ENCODE data around the gene RCAN1. TPM values are rescaled to one million over a fixed set of nuclear protein-coding genes. Genes with fewer than 3 reads are reported as not detected.

Gene RCAN1
- total and polyA plus RNA-seq, 2 experiments from 2014 or later, result 79.4 to 113 TPM

DNA sequence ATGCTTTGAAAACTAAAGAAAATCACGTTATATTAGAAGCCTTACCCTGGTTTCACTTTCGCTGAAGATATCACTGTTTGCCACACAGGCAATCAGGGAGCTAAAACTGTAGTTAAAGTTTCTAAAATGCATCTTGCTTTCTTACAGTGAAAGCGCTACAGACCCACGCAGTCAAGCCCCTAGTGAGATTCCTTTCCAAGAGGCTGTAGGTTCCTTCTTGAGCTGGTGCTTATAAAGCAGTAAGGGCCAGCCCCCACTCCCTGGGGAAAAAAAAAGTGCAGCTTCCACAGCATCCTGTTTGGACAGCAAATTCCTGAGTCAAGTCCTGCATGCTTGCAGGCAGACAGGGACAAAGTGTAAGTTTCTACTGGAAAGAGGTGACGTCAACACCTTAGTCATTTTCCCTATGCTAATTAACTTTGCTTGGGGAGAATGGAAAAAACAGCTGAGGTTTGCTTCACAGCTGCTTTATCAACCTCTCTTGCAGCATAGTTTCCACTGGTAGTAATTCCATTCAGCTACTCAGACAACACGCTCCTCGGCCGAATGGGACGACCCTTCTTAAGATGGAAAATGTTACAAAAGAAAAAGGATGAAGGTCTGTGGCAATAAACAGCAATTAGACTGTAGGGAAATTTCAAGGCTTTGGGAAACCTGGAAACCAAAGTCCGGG lies 88.2 kb downstream of the RCAN1 start:
- DNase-seq (ENCODE audit: low spot score), result peak; percentile 96
- H3K4me1 ChIP-seq (ENCODE audit: insufficient read depth), result peaks cover 39% of the 10 kb centered on the region
- no peak for TF ChIP-seq EZH2 (IDR thresholded peaks at IDR 0.05; ENCODE audit: borderline replicate concordance)
- TF ChIP-seq EZH2phosphoT487 (IDR thresholded peaks at IDR 0.05; ENCODE audit: low read depth, severe bottlenecking, unreplicated experiment), result no peak
- no peak for TF ChIP-seq CTCF (IDR thresholded peaks at IDR 0.05; ENCODE audit: poor library complexity)
- 14% methylated on average over 10 of the region's 10 CpGs for WGBS (ENCODE audit: low lambda C conversion rate, missing lambda C conversion rate)
- no peaks in the 10 kb centered on the region for H4K20me1 ChIP-seq (ENCODE audit: insufficient read depth, poor library complexity, severe bottlenecking)
- peak overlapping the region; percentile 96 for H3K27ac ChIP-seq
- H2AFZ ChIP-seq, result no peak overlapping the region
- no peaks in the 10 kb centered on the region for H3K27me3 ChIP-seq
- no peaks in the 10 kb centered on the region for H3K36me3 ChIP-seq (replicated peaks; ENCODE audit: insufficient read depth, low read depth)
- peak overlapping the region; percentile 7 for H3K4me3 ChIP-seq
- H3K9me2 ChIP-seq (replicated peaks; ENCODE audit: insufficient read depth), result no peaks in the 10 kb centered on the region
- H3K4me2 ChIP-seq, result peak overlapping the region; percentile 75
- peaks cover 5% of the 10 kb centered on the region for H3K79me2 ChIP-seq
- H3K9me3 ChIP-seq (ENCODE audit: low read depth), result no peaks in the 10 kb centered on the region

- Histone ChIP-seq H3K27ac (peak overlapping the region; percentile 96), H3K4me1 (ENCODE audit: insufficient read depth) (peaks cover 39% of the 10 kb centered on the region), H3K9me2 (replicated peaks; ENCODE audit: insufficient read depth) (no peaks in the 10 kb centered on the region), H3K9me3 (ENCODE audit: low read depth) (no peaks in the 10 kb centered on the region), H2AFZ (no peak overlapping the region), H3K4me3 (peak overlapping the region; percentile 7), H3K36me3 (replicated peaks; ENCODE audit: insufficient read depth, low read depth) (no peaks in the 10 kb centered on the region), H3K27me3 (no peaks in the 10 kb centered on the region), H3K4me2 (peak overlapping the region; percentile 75), H3K79me2 (peaks cover 5% of the 10 kb centered on the region), H4K20me1 (ENCODE audit: insufficient read depth, poor library complexity, severe bottlenecking) (no peaks in the 10 kb centered on the region)
- no peak for TF ChIP-seq EZH2phosphoT487 (IDR thresholded peaks at IDR 0.05; ENCODE audit: low read depth, severe bottlenecking, unreplicated experiment)
- no peak for TF ChIP-seq CTCF (IDR thresholded peaks at IDR 0.05; ENCODE audit: poor library complexity)
- TF ChIP-seq EZH2 (IDR thresholded peaks at IDR 0.05; ENCODE audit: borderline replicate concordance), result no peak
- DNase-seq (ENCODE audit: low spot score), result no peak
- WGBS (ENCODE audit: low lambda C conversion rate, missing lambda C conversion rate), result 31% methylated on average over 5 of the region's 5 CpGs
These were observed 88.7 kb downstream of the RCAN1 start for GRCh38 chr21:34526241-34526617.

- no peaks in the 10 kb centered on the region for H3K36me3 ChIP-seq (replicated peaks; ENCODE audit: insufficient read depth, low read depth)
- no peaks in the 10 kb centered on the region for H3K9me3 ChIP-seq (ENCODE audit: low read depth)
- peak; percentile 56 for DNase-seq (ENCODE audit: low spot score)
- 44% methylated on average over 31 of the region's 31 CpGs for WGBS (ENCODE audit: low lambda C conversion rate, missing lambda C conversion rate)
- no peaks in the 10 kb centered on the region for H4K20me1 ChIP-seq (ENCODE audit: insufficient read depth, poor library complexity, severe bottlenecking)
- peaks cover 5% of the 10 kb centered on the region for H3K79me2 ChIP-seq
- no peaks in the 10 kb centered on the region for H3K9me2 ChIP-seq (replicated peaks; ENCODE audit: insufficient read depth)
- H3K27ac ChIP-seq, result peak overlapping the region; percentile 96
- peak overlapping the region; percentile 7 for H3K4me3 ChIP-seq
- H2AFZ ChIP-seq, result no peak overlapping the region
- H3K27me3 ChIP-seq, result no peaks in the 10 kb centered on the region
- peak overlapping the region; percentile 75 for H3K4me2 ChIP-seq
- TF ChIP-seq EZH2 (IDR thresholded peaks at IDR 0.05; ENCODE audit: borderline replicate concordance), result no peak
- TF ChIP-seq CTCF (IDR thresholded peaks at IDR 0.05; ENCODE audit: poor library complexity), result no peak
- TF ChIP-seq EZH2phosphoT487 (IDR thresholded peaks at IDR 0.05; ENCODE audit: low read depth, severe bottlenecking, unreplicated experiment), result no peak
- H3K4me1 ChIP-seq (ENCODE audit: insufficient read depth), result peaks cover 39% of the 10 kb centered on the region
These were observed 90.0 kb downstream of the RCAN1 start for GRCh38 chr21:34524646-34525601.
